Ovary (tissue), 3 donors: Measurements from ENCODE around the gene GABRQ.

Source experiments
- CTCF ChIP-seq, 3 donors: fragments of 450-650 bp in 2 of 3; fragments of 200-600 bp in 1 of 3; IDR thresholded peaks; one replicate each; pipeline versions ENCODE4 v1.5.1 to v1.8.0; 2016 to 2022; ENCODE audit warnings: antibody characterized with exemption in 3 of 3, mild to moderate bottlenecking in 1 of 3
- POLR2A ChIP-seq: fragments of 450-650 bp; IDR thresholded peaks from one replicate; pipeline ENCODE4 v1.6.1; 2017; ENCODE audit warnings: antibody characterized with exemption, mild to moderate bottlenecking, moderate library complexity
- donor health status: DM: no; HTN: no; CAD: no.

- TF ChIP-seq CTCF (IDR thresholded peaks at IDR 0.05): no peak
- TF ChIP-seq POLR2A: no peak
Measured at GRCh38 chrX:152588206-152588605, 49.5 kb upstream of the GABRQ start.
